ENCODE data around the gene HEPHL1.

DNA sequence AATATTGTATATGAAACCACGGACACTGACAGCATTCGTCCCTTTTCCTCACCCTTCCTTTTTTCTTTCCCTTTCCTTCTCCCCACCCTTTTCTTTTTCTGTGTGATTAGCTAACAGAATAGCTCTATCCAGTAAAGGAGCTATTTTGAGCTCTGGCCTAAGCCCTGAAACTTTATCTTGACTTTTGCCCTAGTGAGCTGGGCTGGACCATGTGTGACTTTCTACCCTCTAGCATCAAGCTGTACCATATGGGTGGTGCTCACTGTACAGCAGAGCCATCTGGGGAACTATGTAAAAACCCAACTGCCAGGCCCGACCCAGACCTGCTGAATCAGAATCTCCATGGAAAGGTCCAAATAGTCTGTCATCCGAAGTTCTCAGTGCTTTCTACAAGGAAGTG is 85.6 kb downstream of the HEPHL1 start:
- TF ChIP-seq, protein P1, sequence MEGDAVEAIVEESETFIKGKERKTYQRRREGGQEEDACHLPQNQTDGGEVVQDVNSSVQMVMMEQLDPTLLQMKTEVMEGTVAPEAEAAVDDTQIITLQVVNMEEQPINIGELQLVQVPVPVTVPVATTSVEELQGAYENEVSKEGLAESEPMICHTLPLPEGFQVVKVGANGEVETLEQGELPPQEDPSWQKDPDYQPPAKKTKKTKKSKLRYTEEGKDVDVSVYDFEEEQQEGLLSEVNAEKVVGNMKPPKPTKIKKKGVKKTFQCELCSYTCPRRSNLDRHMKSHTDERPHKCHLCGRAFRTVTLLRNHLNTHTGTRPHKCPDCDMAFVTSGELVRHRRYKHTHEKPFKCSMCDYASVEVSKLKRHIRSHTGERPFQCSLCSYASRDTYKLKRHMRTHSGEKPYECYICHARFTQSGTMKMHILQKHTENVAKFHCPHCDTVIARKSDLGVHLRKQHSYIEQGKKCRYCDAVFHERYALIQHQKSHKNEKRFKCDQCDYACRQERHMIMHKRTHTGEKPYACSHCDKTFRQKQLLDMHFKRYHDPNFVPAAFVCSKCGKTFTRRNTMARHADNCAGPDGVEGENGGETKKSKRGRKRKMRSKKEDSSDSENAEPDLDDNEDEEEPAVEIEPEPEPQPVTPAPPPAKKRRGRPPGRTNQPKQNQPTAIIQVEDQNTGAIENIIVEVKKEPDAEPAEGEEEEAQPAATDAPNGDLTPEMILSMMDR (IDR thresholded peaks at IDR 0.05): no peak
- no peak for TF ChIP-seq POLR2A (IDR thresholded peaks at IDR 0.05)
